ENCODE measurements around the gene CADPS. TPM values are rescaled to one million over a fixed set of nuclear protein-coding genes. Genes with fewer than 3 reads are reported as not detected.

Gene CADPS
- total and polyA plus RNA-seq, 2 of the 4 experiments (the other 2 are of a cell fraction): not detected

DNA sequence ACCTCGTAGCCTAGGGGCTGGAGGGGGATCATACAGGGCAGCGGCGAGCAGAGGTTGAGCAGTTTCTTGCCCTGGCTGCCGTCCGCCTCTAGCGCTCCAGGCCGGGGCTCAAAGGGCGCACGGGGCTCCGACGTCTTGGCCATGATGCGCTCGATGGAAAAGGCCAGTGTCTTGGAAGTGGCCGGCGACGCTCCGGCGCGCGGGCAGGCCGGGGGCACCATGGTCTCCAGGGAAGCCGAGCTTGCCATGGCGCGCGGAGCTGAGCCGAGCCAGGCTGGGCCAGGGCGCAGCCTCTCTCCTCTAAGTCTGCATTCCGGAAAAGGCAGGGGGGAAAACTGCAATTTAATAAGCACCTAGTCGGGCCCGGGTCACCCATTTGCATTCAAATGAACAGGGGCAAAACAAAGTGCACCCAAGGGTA lies 502.6 kb downstream of the CADPS start:
- H3K4ac ChIP-seq (ENCODE audit: low read depth, low read length): no peak overlapping the region
- H3K4me2 ChIP-seq (ENCODE audit: low read depth, low read length): no peak overlapping the region
- H2BK20ac ChIP-seq (ENCODE audit: low read depth, low read length): no peak overlapping the region
- no peak overlapping the region for H3K9ac ChIP-seq (ENCODE audit: low read depth, low read length)
- no peak overlapping the region for H2BK5ac ChIP-seq (ENCODE audit: low read depth, low read length, poor library complexity, severe bottlenecking)
- no peaks in the 10 kb centered on the region for H3K4me1 ChIP-seq (ENCODE audit: control insufficient read depth, insufficient read depth, low read length)
- TF ChIP-seq RAD21 (IDR thresholded peaks at IDR 0.05; ENCODE audit: low read length) (no peak), MXI1 (IDR thresholded peaks at IDR 0.05; ENCODE audit: borderline replicate concordance, low read depth, low read length) (no peak), BHLHE40 (IDR thresholded peaks at IDR 0.05; ENCODE audit: low read depth, low read length) (no peak), SMC3 (IDR thresholded peaks at IDR 0.05; ENCODE audit: low read depth, low read length) (no peak)
- TF ChIP-seq, protein P1, sequence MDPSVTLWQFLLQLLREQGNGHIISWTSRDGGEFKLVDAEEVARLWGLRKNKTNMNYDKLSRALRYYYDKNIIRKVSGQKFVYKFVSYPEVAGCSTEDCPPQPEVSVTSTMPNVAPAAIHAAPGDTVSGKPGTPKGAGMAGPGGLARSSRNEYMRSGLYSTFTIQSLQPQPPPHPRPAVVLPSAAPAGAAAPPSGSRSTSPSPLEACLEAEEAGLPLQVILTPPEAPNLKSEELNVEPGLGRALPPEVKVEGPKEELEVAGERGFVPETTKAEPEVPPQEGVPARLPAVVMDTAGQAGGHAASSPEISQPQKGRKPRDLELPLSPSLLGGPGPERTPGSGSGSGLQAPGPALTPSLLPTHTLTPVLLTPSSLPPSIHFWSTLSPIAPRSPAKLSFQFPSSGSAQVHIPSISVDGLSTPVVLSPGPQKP (IDR thresholded peaks at IDR 0.05; ENCODE audit: borderline replicate concordance, low read depth, low read length): no peak
- TF ChIP-seq, protein P2, sequence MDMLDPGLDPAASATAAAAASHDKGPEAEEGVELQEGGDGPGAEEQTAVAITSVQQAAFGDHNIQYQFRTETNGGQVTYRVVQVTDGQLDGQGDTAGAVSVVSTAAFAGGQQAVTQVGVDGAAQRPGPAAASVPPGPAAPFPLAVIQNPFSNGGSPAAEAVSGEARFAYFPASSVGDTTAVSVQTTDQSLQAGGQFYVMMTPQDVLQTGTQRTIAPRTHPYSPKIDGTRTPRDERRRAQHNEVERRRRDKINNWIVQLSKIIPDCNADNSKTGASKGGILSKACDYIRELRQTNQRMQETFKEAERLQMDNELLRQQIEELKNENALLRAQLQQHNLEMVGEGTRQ (IDR thresholded peaks at IDR 0.05; ENCODE audit: low read depth, low read length): no peak
- no peaks in the 10 kb centered on the region for H3K9me1 ChIP-seq (ENCODE audit: insufficient read depth, low read length)
- no TSS peak for BruUV-seq (replicated peaks)
- ATAC-seq (ENCODE audit: low read depth) (no peak), DNase-seq (no peak)
- H4K8ac ChIP-seq (ENCODE audit: low read depth in 2 of 2, low read length in 2 of 2): no peak overlapping the region
- no peak overlapping the region for H2AK5ac ChIP-seq (ENCODE audit: low read depth, low read length)
- no peak overlapping the region for H2BK120ac ChIP-seq (ENCODE audit: low read depth, low read length)
- no peak overlapping the region for H4K5ac ChIP-seq (ENCODE audit: low read depth, low read length)
- 0% methylated on average over 3 of the region's 30 CpGs; no CpG with 5 or more reads in 1 of the 2 experiments for WGBS, 2 experiments (ENCODE audit: extremely low coverage in 2 of 2, insufficient read length in 1 of 2)
- H2BK15ac ChIP-seq (ENCODE audit: low read depth, low read length): no peak overlapping the region
- H3K18ac ChIP-seq (ENCODE audit: low read depth, low read length): no peak overlapping the region
- H3K27ac ChIP-seq (ENCODE audit: insufficient read depth, low read length): no peak overlapping the region
- H3K79me1 ChIP-seq (ENCODE audit: low read depth in 1 of 2, low read length in 2 of 2): no peaks in the 10 kb centered on the region
- in situ Hi-C loops (cut with MboI; ENCODE audit: low sequenced_read_pairs) (no loop called here), intact Hi-C loops (cut with micrococcal nuclease) (no loop called here), dilution Hi-C loops (cut with HindIII; ENCODE audit: low sequenced_read_pairs, unreplicated experiment) (no loop called here)
- CTCF ChIA-PET: no interaction called here
- H3K9me3 ChIP-seq (ENCODE audit: control insufficient read depth, insufficient read depth, low read length): peaks cover 8% of the 10 kb centered on the region
- no peak overlapping the region for H3K56ac ChIP-seq (ENCODE audit: extremely low read depth, insufficient read depth, low read length)
- POLR2A ChIA-PET (ENCODE audit: unreplicated experiment): no interaction called here
- H2AFZ ChIP-seq (replicated peaks; ENCODE audit: low read length, poor library complexity): no peak overlapping the region
- no peak overlapping the region for H3K14ac ChIP-seq (replicated peaks; ENCODE audit: low read depth, low read length)
- H3K23ac ChIP-seq (ENCODE audit: low read depth, low read length): no peak overlapping the region
- no peak overlapping the region for H4K91ac ChIP-seq (ENCODE audit: insufficient read depth, low read depth, low read length)
- peaks cover 95% of the 10 kb centered on the region for H3K27me3 ChIP-seq (ENCODE audit: control insufficient read depth, insufficient read depth, low read length)
- H3K4me3 ChIP-seq (ENCODE audit: insufficient read depth, low read depth, low read length): no peak overlapping the region
- H2AK9ac ChIP-seq (replicated peaks; ENCODE audit: low read depth, low read length, poor library complexity): no peak overlapping the region
- no peaks in the 10 kb centered on the region for H3K36me3 ChIP-seq (ENCODE audit: control insufficient read depth, insufficient read depth, low read length)
- H4K20me1 ChIP-seq (ENCODE audit: insufficient read depth, low read length): no peaks in the 10 kb centered on the region; the same call in 1 of the 2 replicates
